Activated CD4-positive, alpha-beta T cell treated with anti-CD3 and anti-CD28 coated beads, Interleukin-2, amount 10 ng/mL, durations not matched to agents 24 days and 14 days (primary cell): Measurements from ENCODE around the gene RAPGEF5. TPM values are rescaled to one million over a fixed set of nuclear protein-coding genes. Genes with fewer than 3 reads are reported as not detected.

Experiments
- DNase-seq: peaks from one replicate; pipeline ENCODE4 v3.0.0; 2022
- H3K27ac Mint-ChIP-seq: one replicate; pipeline ENCODE4 v1.8.0; 2022; ENCODE audit warnings: mild to moderate bottlenecking, mixed read lengths
- H3K27me3 Mint-ChIP-seq: one replicate; pipeline ENCODE4 v1.8.0; 2022; ENCODE audit warnings: mixed read lengths
- H3K36me3 Mint-ChIP-seq: one replicate; pipeline ENCODE4 v1.8.0; 2022; ENCODE audit warnings: low read depth, mild to moderate bottlenecking, mixed read lengths
- H3K4me1 Mint-ChIP-seq: one replicate; pipeline ENCODE4 v1.8.0; 2021; ENCODE audit warnings: mixed read lengths
- H3K4me3 Mint-ChIP-seq: one replicate; pipeline ENCODE4 v1.8.0; 2022; ENCODE audit warnings: mild to moderate bottlenecking, moderate library complexity, mixed read lengths
- H3K9me3 Mint-ChIP-seq: one replicate; pipeline ENCODE4 v1.8.0; 2021; ENCODE audit warnings: mixed read lengths
- intact Hi-C: fragments of 100-400 bp; cut with micrococcal nuclease; formaldehyde crosslinking; loops from one replicate; pipeline ENCODE4 v1.15.1; 2023
- total RNA-seq: library from RNA; stranded (reverse); gene quantifications from 2 replicates; pipeline ENCODE4 v1.2.3, GENCODE V29; 2022

RAPGEF5 gene
- total RNA-seq, 1 donor from 2014 or later = 0.54 TPM

DNA sequence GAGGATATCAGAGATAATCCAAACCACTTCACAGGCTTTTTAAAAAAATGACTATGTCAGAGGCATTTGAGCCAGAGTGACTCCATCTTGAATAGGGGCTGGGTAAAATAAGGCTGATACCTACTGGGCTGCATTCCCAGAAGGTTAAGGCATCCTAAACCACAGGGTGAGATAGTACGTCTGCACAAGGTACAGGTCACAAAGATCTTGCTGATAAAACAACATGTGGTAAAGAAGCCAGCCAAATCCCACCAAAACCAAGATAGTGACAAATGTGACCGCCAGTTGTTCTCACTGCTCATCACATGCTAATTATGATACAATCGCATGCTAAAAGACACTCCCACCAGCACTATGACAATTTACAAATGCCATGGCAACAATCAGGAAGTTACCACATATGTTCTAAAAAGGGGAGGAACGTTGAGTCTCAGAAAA lies 177.5 kb downstream of the RAPGEF5 start:
- H3K27ac Mint-ChIP-seq = no peak overlapping the region
- H3K36me3 Mint-ChIP-seq = no peaks in the 10 kb centered on the region
- no peaks in the 10 kb centered on the region for H3K9me3 Mint-ChIP-seq
- H3K4me3 Mint-ChIP-seq = no peak overlapping the region
- H3K27me3 Mint-ChIP-seq = peaks cover 42% of the 10 kb centered on the region
- DNase-seq = no peak
- intact Hi-C loops = no loop called here
- peaks cover 11% of the 10 kb centered on the region for H3K4me1 Mint-ChIP-seq

DNA sequence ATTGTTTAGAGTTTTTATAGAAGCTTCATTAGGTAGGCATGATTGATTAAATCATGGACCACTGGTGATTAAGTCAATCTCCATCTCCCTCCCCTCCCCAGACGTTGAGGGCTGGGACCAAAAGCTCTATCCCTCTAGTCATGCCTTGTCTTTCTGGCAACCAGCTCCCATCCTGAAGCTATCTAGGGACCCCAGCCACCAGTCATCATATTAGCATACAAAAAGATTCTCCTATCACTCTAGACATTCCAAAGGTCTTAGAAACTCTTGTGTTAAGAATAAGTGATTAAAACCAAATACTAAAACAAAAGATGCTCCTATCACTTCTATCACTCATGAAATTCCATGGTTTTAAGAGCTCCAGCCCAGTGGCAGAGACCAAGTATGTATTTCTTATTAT lies 178.2 kb downstream of the RAPGEF5 start:
- no peak overlapping the region for H3K4me3 Mint-ChIP-seq
- peaks cover 40% of the 10 kb centered on the region for H3K27me3 Mint-ChIP-seq
- no peak for DNase-seq
- peaks cover 17% of the 10 kb centered on the region for H3K4me1 Mint-ChIP-seq
- intact Hi-C loops = no loop called here
- no peak overlapping the region for H3K27ac Mint-ChIP-seq
- no peaks in the 10 kb centered on the region for H3K9me3 Mint-ChIP-seq
- H3K36me3 Mint-ChIP-seq = no peaks in the 10 kb centered on the region

DNA sequence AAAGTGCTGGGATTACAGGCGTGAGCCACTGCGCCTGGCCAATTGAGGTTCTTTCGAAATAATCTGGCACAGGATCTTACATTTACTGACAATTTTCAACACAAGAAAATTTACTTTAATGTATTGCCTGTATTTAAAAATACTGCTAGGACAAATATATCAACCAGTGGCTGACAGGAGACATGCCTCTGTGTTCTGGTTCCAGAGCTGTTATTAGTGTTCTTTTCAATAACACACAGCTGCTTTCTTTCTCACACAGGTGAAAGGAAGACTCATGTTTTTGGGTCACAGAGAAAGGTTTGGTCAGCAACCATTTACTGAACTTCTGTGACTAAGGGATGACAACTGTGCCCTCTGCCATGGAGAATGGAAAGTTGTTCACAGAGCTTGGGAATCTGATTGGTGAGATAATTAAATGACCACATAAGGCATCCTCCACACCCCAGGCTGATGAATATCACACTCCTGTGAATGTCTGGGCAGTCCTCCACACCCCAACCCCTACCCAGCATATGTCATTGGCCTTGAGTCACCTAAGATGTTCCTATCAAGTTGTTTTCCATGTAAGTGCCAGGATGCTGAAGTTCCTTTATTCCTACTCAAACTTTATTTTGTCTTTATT lies 180.1 kb downstream of the RAPGEF5 start:
- H3K4me3 Mint-ChIP-seq = no peak overlapping the region
- peaks cover 30% of the 10 kb centered on the region for H3K27me3 Mint-ChIP-seq
- peaks cover 14% of the 10 kb centered on the region for H3K4me1 Mint-ChIP-seq
- DNase-seq = no peak
- no peaks in the 10 kb centered on the region for H3K36me3 Mint-ChIP-seq
- intact Hi-C loops = no loop called here
- no peaks in the 10 kb centered on the region for H3K9me3 Mint-ChIP-seq
- no peak overlapping the region for H3K27ac Mint-ChIP-seq

DNA sequence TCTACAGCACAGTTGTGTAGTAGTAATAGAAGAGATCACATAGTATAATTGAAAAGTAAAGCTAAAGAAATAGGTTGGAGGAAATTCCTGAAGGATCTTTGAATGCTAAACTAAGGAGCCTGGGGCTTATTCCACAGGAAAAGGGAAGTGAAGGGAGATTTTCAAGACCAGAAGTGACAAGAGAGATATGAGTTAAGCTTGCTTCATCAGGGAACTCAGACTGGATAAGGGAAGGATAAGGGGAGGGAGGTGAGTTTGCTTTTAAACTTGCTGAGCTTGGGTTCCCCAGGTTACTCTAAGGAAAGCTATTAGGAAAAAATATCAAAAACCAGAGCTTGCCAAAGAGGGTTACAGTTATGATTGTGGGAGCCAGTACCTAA lies 182.4 kb downstream of the RAPGEF5 start:
- Mint-ChIP-seq H3K9me3 (no peaks in the 10 kb centered on the region), H3K4me1 (peaks cover 14% of the 10 kb centered on the region), H3K27me3 (peaks cover 11% of the 10 kb centered on the region), H3K4me3 (peak overlapping the region; percentile 7), H3K36me3 (no peaks in the 10 kb centered on the region), H3K27ac (peak overlapping the region; percentile 56)
- DNase-seq = no peak
- intact Hi-C loops = no loop called here

DNA sequence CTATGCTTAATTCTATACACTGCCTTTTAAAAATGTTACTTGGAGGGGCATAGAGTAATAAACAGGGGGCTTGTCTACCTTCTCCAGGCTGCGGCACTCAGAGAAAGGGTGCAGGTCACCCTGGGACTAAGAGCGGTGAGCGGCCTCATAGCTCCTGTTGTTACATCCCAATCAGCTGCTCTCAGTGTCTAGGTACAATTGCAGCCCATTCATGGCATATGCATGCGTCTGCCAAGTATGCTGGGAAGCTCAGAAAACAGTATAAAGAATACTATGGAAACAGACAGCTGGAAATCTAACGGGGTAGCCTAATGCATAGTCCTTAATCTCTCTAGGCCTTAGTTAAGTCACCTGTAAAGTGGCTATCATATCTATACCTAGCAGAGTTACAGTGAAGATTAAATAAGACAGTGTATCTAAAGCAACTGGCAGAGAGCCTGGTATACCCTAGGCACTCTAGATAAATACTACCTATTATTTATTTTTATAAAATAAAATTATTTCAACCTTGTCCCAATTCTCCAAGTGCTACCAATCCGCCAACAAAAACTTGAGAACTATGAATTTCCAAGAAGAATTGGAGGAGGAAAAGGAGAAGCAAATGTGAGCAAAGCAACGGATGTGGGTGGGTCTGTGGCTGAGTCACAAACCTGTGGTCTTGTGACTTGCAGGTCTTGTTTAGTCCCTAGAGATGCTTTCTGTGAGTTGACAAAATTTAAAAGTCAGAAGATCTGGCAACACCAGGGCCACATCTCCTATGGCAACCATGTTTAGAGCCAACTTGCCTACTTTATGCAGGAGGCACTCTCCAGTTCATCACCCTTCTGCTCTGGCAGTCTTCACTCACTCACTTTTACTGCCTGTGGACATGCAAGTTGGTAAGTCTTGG lies 183.0 kb downstream of the RAPGEF5 start:
- intact Hi-C loops = no loop called here
- peaks cover 8% of the 10 kb centered on the region for H3K27me3 Mint-ChIP-seq
- H3K4me1 Mint-ChIP-seq = peaks cover 14% of the 10 kb centered on the region
- peak overlapping the region; percentile 56 for H3K27ac Mint-ChIP-seq
- H3K36me3 Mint-ChIP-seq = no peaks in the 10 kb centered on the region
- H3K9me3 Mint-ChIP-seq = no peaks in the 10 kb centered on the region
- peak overlapping the region; percentile 7 for H3K4me3 Mint-ChIP-seq
- peak; percentile 85 for DNase-seq

DNA sequence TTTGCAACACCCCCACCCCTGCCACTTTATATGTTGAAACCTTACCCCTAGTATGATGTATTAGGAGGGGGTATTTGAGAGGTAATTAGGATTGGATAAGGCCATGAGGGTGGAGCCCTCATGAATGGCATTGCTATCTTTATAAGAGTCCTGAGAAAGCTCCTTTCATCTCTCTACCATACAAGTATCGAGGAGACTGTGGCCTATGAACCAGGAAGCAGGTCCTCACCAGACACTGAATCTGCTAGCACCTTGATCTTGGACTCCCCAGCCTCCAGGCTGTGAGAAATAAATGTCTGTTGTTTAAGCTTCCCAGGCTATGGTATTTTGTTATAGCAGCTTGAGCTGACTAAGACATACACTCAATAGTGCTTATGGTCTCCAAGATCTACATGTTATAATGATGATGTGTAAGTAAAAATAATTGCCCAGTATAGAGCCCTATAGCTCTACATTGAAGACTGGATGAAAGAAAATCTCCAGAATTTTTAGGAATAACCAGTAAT lies 188.8 kb downstream of the RAPGEF5 start:
- Mint-ChIP-seq H3K36me3 (no peaks in the 10 kb centered on the region), H3K4me3 (no peak overlapping the region), H3K27ac (no peak overlapping the region), H3K9me3 (no peaks in the 10 kb centered on the region), H3K4me1 (no peaks in the 10 kb centered on the region), H3K27me3 (peaks cover 6% of the 10 kb centered on the region)
- intact Hi-C loops = no loop called here
- no peak for DNase-seq

DNA sequence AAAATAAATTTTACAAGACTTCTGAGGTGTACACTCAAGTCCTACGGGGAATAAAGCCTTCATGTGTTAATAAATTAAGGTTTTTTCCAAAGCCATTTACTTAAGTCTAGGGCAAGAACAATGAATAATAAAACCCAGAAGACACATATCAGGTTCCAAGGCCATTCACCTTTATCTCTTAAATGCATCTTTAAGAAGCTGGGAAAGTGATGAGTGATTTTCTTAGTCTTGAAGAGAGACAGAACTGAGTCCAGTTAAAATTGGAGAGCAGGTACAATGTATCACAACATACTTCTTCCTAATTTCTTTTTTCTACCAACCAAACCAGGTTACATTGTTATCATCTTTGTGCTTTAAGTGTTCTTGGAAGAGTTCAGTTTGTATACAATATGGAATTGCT lies 189.5 kb downstream of the RAPGEF5 start:
- Mint-ChIP-seq H3K36me3 (no peaks in the 10 kb centered on the region), H3K27me3 (peaks cover 6% of the 10 kb centered on the region)
- intact Hi-C loops = no loop called here

DNA sequence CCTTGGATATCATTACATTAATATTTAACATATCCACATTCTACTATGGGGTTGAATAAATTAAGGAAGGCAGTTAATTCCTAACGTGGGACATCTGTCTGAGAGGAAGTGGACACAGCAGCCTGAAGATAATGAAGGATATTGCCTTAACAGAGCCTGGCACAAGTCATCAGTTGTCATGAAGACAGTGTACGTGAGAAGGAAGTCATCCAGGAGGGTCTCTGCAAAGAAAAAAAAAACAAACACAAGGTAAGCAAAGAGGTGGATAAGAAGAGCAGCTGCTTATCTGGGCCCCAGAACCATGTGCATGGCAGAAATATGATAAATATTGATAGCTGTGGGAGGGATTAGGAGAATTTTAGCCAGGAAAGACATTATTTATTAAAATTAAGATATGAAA lies 190.0 kb downstream of the RAPGEF5 start:
- no peaks in the 10 kb centered on the region for H3K4me1 Mint-ChIP-seq
- no peak overlapping the region for H3K4me3 Mint-ChIP-seq
- peaks cover 6% of the 10 kb centered on the region for H3K27me3 Mint-ChIP-seq
- no peaks in the 10 kb centered on the region for H3K36me3 Mint-ChIP-seq
- no peaks in the 10 kb centered on the region for H3K9me3 Mint-ChIP-seq
- intact Hi-C loops = no loop called here
- H3K27ac Mint-ChIP-seq = no peak overlapping the region
- no peak for DNase-seq

More for the DNA sequence above, 189.5 kb downstream of the RAPGEF5 start:
- H3K9me3 Mint-ChIP-seq = no peaks in the 10 kb centered on the region
- DNase-seq = no peak
- H3K27ac Mint-ChIP-seq = no peak overlapping the region
- no peaks in the 10 kb centered on the region for H3K4me1 Mint-ChIP-seq
- H3K4me3 Mint-ChIP-seq = no peak overlapping the region

DNA sequence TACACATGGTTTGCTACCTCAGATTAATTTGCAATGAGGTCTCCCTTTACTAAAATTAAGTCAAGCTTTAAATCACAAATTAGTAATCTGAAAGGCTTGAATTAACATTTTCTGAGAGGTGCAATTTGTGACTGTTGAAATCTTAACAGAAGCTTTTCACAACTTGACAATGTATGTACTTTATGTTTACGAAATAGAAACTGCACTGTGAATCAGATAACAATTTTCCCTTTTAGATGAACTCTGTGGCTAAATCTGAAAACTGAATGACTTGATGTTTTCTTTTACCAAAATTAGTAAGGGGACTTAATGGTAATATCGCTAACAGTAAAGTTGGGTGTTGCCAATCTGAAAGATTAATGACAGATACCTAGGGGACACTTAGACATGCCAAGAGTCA lies 197.6 kb downstream of the RAPGEF5 start:
- DNase-seq = no peak
- no peak overlapping the region for H3K4me3 Mint-ChIP-seq
- H3K27ac Mint-ChIP-seq = no peak overlapping the region
- intact Hi-C loops = no loop called here
- H3K9me3 Mint-ChIP-seq = no peaks in the 10 kb centered on the region
- peaks cover 11% of the 10 kb centered on the region for H3K27me3 Mint-ChIP-seq
- H3K36me3 Mint-ChIP-seq = no peaks in the 10 kb centered on the region
- no peaks in the 10 kb centered on the region for H3K4me1 Mint-ChIP-seq

DNA sequence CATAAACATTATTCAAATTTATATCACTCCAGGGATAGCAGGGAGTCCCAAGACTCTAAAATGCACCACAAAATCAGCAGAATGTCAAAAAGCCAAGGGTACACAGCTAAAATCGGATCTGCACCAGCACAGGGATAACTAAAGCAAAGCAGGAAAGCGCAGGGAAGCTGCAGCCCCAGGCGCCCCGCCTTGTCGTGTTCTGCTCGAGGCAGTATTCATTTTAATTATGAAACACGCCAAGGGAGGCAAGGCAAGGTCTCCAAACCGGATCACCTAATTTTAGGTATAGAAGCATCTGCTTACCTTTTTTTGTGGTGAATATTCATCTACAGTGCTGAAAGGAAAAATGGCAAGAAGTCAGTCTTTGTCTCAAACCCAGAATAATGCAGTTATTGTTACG lies 199.4 kb downstream of the RAPGEF5 start:
- no peaks in the 10 kb centered on the region for H3K4me1 Mint-ChIP-seq
- no peak overlapping the region for H3K27ac Mint-ChIP-seq
- H3K36me3 Mint-ChIP-seq = no peaks in the 10 kb centered on the region
- DNase-seq = no peak
- H3K27me3 Mint-ChIP-seq = peaks cover 9% of the 10 kb centered on the region
- intact Hi-C loops = no loop called here
- H3K4me3 Mint-ChIP-seq = no peak overlapping the region
- no peaks in the 10 kb centered on the region for H3K9me3 Mint-ChIP-seq

DNA sequence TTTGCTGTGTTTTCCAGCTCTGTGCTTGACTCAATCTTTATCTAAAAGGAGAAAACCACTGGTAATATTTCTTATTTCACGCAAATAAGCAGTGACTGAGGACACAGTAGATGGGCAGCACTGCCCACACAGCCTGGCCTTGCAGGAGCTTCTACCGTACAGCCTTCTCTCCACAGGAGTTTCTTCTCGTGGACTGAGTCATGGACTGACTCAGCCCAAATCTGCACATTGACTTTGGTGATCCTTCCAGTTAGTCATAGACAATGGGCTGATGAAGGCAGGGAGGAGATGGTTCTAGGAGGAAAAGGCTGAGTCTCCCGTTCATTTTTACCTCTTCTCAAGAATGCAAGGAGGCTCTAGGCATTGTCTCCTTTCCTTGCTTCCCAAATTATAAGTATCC lies 200.7 kb downstream of the RAPGEF5 start:
- H3K27ac Mint-ChIP-seq = no peak overlapping the region
- no peak overlapping the region for H3K4me3 Mint-ChIP-seq
- no peaks in the 10 kb centered on the region for H3K9me3 Mint-ChIP-seq
- intact Hi-C loops = no loop called here
- H3K4me1 Mint-ChIP-seq = no peaks in the 10 kb centered on the region
- no peak for DNase-seq
- H3K36me3 Mint-ChIP-seq = no peaks in the 10 kb centered on the region
- H3K27me3 Mint-ChIP-seq = peaks cover 7% of the 10 kb centered on the region

DNA sequence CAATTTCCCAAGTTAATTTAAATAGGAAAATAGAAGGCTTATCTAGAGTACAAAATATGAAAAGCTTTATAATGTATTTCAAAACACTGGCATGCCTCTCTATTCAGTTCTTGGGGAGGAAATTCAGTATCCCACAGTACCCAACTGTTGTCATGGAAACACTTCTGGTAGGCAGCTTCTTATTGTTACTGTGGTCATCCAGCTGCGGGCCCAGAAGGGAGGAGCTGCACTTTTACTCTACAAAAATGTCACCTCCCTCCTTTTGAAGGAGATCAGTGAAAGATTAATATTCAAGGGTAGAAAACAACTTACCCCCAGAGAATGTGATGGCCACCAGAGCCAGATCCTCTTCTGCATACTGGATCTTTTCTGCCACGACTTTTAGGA lies 202.8 kb downstream of the RAPGEF5 start:
- no peak overlapping the region for H3K4me3 Mint-ChIP-seq
- DNase-seq = no peak
- H3K4me1 Mint-ChIP-seq = no peaks in the 10 kb centered on the region
- no peaks in the 10 kb centered on the region for H3K9me3 Mint-ChIP-seq
- H3K36me3 Mint-ChIP-seq = no peaks in the 10 kb centered on the region
- intact Hi-C loops = no loop called here
- H3K27ac Mint-ChIP-seq = no peak overlapping the region
- H3K27me3 Mint-ChIP-seq = peaks cover 7% of the 10 kb centered on the region

DNA sequence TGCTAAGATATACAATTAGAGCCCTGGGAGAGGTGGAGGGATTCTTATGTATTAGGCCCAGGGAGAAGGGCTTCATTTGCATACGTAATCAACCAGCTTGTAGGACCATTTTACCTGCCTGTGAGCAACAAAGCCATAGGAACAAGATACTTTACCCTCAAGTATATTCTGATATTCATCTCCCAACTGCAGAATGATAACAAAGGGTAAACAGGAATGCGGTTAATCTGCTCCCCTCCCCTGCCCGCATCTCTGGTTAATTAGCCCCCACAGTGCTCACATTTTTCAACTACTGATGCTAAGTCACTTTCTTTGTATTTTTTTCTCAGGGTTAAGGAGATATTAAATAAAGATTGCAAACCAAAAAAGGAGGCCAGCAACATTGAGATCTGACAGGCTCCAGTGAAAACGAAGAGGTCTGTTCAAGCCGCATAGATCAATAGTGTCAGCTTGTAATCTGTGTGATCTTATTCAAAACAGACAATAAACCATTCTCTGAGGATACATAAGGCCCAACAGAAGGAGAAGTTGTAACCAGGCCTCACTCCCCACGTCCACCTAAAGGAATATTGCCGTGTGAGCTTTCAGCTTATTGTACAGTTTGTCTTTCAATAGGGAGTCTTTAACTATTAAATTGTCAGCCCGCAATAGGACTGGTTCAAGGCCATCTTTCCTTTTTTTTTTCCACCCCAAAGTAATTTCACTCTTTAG lies 203.4 kb downstream of the RAPGEF5 start:
- no peaks in the 10 kb centered on the region for H3K9me3 Mint-ChIP-seq
- DNase-seq = no peak
- no peaks in the 10 kb centered on the region for H3K4me1 Mint-ChIP-seq
- peaks cover 7% of the 10 kb centered on the region for H3K27me3 Mint-ChIP-seq
- H3K36me3 Mint-ChIP-seq = no peaks in the 10 kb centered on the region
- H3K27ac Mint-ChIP-seq = no peak overlapping the region
- no peak overlapping the region for H3K4me3 Mint-ChIP-seq
- intact Hi-C loops = no loop called here

DNA sequence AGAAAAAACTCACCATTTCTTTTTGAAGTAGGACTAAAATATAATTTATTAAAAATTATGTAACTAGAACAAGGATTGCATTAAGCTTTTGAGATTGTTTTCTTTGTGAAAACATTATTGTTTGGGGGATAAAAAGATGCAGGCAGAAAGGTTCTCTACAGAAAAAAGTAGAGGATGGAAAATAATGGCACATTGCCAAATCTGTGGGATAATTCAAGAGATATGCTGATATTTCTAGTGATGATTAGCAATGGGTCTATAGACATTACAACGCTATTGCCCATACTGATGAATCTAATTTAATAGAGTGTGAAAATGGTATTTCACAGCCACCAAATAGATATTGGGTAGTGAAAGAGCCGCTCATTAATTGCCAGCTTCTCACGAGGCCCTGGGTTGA lies 204.3 kb downstream of the RAPGEF5 start:
- Mint-ChIP-seq H3K9me3 (no peaks in the 10 kb centered on the region), H3K27me3 (peaks cover 7% of the 10 kb centered on the region), H3K4me3 (no peak overlapping the region), H3K36me3 (no peaks in the 10 kb centered on the region), H3K27ac (no peak overlapping the region), H3K4me1 (no peaks in the 10 kb centered on the region)
- DNase-seq = no peak
- intact Hi-C loops = no loop called here
